ENCODE data around the gene PAPPA.

DNA sequence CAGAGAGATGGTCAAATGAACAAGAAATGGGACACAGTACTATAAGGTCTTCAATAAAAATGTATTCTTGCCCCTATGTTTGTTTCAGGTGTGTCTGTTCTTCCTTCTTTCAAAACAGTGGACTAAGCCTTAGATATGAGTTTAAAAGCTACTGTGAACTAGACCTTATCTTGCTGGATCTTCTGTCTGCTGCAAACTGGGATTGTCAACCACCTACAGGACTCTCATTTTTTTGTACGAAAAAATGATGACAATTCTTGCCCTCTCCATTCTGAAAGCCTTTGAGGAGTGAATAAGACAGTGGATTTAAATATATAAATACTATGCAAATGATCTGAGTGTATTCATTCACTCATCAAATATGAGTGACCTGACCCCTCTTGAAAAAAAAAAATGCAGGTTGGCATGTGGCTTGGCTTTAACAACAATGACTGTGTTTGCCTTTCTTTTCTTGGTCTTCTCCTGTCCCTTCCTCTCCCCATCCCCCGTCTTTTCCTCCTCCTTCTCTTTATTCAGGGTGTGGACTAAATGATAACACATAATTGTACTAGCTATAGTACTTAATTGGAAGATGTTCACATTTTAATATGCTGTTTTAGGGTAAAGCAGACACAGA, 298.0 kb downstream of the PAPPA start:
- TF ChIP-seq EZH2 (IDR thresholded peaks at IDR 0.05; ENCODE audit: borderline replicate concordance, insufficient read depth, low read length, poor library complexity, severe bottlenecking) (no peak), MXI1 (conservative IDR thresholded peaks at IDR 0.05; ENCODE audit: poor library complexity, severe bottlenecking) (no peak), EP300 (conservative IDR thresholded peaks at IDR 0.05; ENCODE audit: poor library complexity, severe bottlenecking) (no peak), TAF1 (IDR thresholded peaks at IDR 0.05; ENCODE audit: low read depth) (no peak)
- TF ChIP-seq, protein P1, sequence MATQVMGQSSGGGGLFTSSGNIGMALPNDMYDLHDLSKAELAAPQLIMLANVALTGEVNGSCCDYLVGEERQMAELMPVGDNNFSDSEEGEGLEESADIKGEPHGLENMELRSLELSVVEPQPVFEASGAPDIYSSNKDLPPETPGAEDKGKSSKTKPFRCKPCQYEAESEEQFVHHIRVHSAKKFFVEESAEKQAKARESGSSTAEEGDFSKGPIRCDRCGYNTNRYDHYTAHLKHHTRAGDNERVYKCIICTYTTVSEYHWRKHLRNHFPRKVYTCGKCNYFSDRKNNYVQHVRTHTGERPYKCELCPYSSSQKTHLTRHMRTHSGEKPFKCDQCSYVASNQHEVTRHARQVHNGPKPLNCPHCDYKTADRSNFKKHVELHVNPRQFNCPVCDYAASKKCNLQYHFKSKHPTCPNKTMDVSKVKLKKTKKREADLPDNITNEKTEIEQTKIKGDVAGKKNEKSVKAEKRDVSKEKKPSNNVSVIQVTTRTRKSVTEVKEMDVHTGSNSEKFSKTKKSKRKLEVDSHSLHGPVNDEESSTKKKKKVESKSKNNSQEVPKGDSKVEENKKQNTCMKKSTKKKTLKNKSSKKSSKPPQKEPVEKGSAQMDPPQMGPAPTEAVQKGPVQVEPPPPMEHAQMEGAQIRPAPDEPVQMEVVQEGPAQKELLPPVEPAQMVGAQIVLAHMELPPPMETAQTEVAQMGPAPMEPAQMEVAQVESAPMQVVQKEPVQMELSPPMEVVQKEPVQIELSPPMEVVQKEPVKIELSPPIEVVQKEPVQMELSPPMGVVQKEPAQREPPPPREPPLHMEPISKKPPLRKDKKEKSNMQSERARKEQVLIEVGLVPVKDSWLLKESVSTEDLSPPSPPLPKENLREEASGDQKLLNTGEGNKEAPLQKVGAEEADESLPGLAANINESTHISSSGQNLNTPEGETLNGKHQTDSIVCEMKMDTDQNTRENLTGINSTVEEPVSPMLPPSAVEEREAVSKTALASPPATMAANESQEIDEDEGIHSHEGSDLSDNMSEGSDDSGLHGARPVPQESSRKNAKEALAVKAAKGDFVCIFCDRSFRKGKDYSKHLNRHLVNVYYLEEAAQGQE (IDR thresholded peaks at IDR 0.05; ENCODE audit: borderline replicate concordance): no peak
- TF ChIP-seq, protein P2, sequence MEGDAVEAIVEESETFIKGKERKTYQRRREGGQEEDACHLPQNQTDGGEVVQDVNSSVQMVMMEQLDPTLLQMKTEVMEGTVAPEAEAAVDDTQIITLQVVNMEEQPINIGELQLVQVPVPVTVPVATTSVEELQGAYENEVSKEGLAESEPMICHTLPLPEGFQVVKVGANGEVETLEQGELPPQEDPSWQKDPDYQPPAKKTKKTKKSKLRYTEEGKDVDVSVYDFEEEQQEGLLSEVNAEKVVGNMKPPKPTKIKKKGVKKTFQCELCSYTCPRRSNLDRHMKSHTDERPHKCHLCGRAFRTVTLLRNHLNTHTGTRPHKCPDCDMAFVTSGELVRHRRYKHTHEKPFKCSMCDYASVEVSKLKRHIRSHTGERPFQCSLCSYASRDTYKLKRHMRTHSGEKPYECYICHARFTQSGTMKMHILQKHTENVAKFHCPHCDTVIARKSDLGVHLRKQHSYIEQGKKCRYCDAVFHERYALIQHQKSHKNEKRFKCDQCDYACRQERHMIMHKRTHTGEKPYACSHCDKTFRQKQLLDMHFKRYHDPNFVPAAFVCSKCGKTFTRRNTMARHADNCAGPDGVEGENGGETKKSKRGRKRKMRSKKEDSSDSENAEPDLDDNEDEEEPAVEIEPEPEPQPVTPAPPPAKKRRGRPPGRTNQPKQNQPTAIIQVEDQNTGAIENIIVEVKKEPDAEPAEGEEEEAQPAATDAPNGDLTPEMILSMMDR (IDR thresholded peaks at IDR 0.05; ENCODE audit: poor library complexity, severe bottlenecking): no peak
